Stimulated activated naive CD8-positive, alpha-beta T cell treated with anti-CD3 and anti-CD28 coated beads, Interleukin-15, Interleukin-2, amounts not matched to agents 100 ng/mL and 50 ng/mL, for 24 hours (primary cell): ENCODE measurements around the gene ASTN2.

ENCODE experiments used
- H3K27ac Mint-ChIP-seq: one replicate; pipeline ENCODE4 v1.8.0; 2021; ENCODE audit warnings: mild to moderate bottlenecking, mixed read lengths
- H3K27me3 Mint-ChIP-seq: one replicate; pipeline ENCODE4 v1.8.0; 2021; ENCODE audit warnings: mixed read lengths
- H3K36me3 Mint-ChIP-seq: one replicate; pipeline ENCODE4 v1.8.0; 2021; ENCODE audit warnings: low read depth, mixed read lengths
- H3K4me1 Mint-ChIP-seq: one replicate; pipeline ENCODE4 v1.8.0; 2021; ENCODE audit warnings: low read depth, mixed read lengths
- H3K4me3 Mint-ChIP-seq: one replicate; pipeline ENCODE4 v1.8.0; 2021; ENCODE audit warnings: mild to moderate bottlenecking, mixed read lengths
- H3K9me3 Mint-ChIP-seq: one replicate; pipeline ENCODE4 v1.8.0; 2021; ENCODE audit warnings: mixed read lengths

The ASTN2 gene

GRCh38 chr9:116524778-116525470 lies 889.9 kb downstream of the ASTN2 start:
- Mint-ChIP-seq H3K27me3 (no peaks in the 10 kb centered on the region), H3K36me3 (no peaks in the 10 kb centered on the region), H3K9me3 (peaks cover 32% of the 10 kb centered on the region), H3K27ac (no peak overlapping the region), H3K4me1 (no peaks in the 10 kb centered on the region), H3K4me3 (no peak overlapping the region)

GRCh38 chr9:116520218-116520617 lies 894.6 kb downstream of the ASTN2 start:
- Mint-ChIP-seq H3K36me3 (peaks cover 12% of the 10 kb centered on the region), H3K9me3 (peaks cover 40% of the 10 kb centered on the region), H3K4me3 (no peak overlapping the region), H3K27ac (no peak overlapping the region), H3K4me1 (no peaks in the 10 kb centered on the region), H3K27me3 (no peaks in the 10 kb centered on the region)

- H3K27ac Mint-ChIP-seq, result no peak overlapping the region
Measured at GRCh38 chr9:116516456-116516855, 898.4 kb downstream of the ASTN2 start.

GRCh38 chr9:116515541-116515940 lies 899.3 kb downstream of the ASTN2 start:
- Mint-ChIP-seq H3K27me3 (no peaks in the 10 kb centered on the region), H3K27ac (no peak overlapping the region), H3K4me1 (no peaks in the 10 kb centered on the region), H3K4me3 (no peak overlapping the region), H3K9me3 (peaks cover 44% of the 10 kb centered on the region), H3K36me3 (peaks cover 12% of the 10 kb centered on the region)

More at GRCh38 chr9:116516456-116516855, 898.4 kb downstream of the ASTN2 start:
- Mint-ChIP-seq H3K9me3 (peaks cover 50% of the 10 kb centered on the region), H3K36me3 (peaks cover 12% of the 10 kb centered on the region), H3K4me3 (no peak overlapping the region), H3K27me3 (no peaks in the 10 kb centered on the region), H3K4me1 (no peaks in the 10 kb centered on the region)

- Mint-ChIP-seq H3K27ac (no peak overlapping the region), H3K4me3 (no peak overlapping the region), H3K36me3 (no peaks in the 10 kb centered on the region), H3K4me1 (no peaks in the 10 kb centered on the region), H3K27me3 (no peaks in the 10 kb centered on the region), H3K9me3 (peaks cover 5% of the 10 kb centered on the region)
Measured at GRCh38 chr9:116506685-116507084, 908.2 kb downstream of the ASTN2 start.

GRCh38 chr9:116504893-116505480 lies 909.9 kb downstream of the ASTN2 start:
- H3K4me3 Mint-ChIP-seq, result no peak overlapping the region
- H3K4me1 Mint-ChIP-seq, result no peaks in the 10 kb centered on the region
- no peaks in the 10 kb centered on the region for H3K27me3 Mint-ChIP-seq
- H3K27ac Mint-ChIP-seq, result no peak overlapping the region
- peaks cover 3% of the 10 kb centered on the region for H3K9me3 Mint-ChIP-seq
- H3K36me3 Mint-ChIP-seq, result no peaks in the 10 kb centered on the region

- H3K4me3 Mint-ChIP-seq, result no peak overlapping the region
- H3K27ac Mint-ChIP-seq, result no peak overlapping the region
- peaks cover 3% of the 10 kb centered on the region for H3K9me3 Mint-ChIP-seq
- H3K36me3 Mint-ChIP-seq, result no peaks in the 10 kb centered on the region
- no peaks in the 10 kb centered on the region for H3K27me3 Mint-ChIP-seq
- H3K4me1 Mint-ChIP-seq, result no peaks in the 10 kb centered on the region
Measured at GRCh38 chr9:116504081-116504480, 910.8 kb downstream of the ASTN2 start.

- H3K4me1 Mint-ChIP-seq, result no peaks in the 10 kb centered on the region
- no peak overlapping the region for H3K4me3 Mint-ChIP-seq
- no peaks in the 10 kb centered on the region for H3K27me3 Mint-ChIP-seq
- H3K9me3 Mint-ChIP-seq, result no peaks in the 10 kb centered on the region
- no peak overlapping the region for H3K27ac Mint-ChIP-seq
- no peaks in the 10 kb centered on the region for H3K36me3 Mint-ChIP-seq
Measured at GRCh38 chr9:116502746-116503145, 912.1 kb downstream of the ASTN2 start.

GRCh38 chr9:116501871-116502270 lies 913.0 kb downstream of the ASTN2 start:
- Mint-ChIP-seq H3K36me3 (no peaks in the 10 kb centered on the region), H3K4me3 (no peak overlapping the region), H3K4me1 (no peaks in the 10 kb centered on the region), H3K27ac (peak overlapping the region; percentile 5), H3K27me3 (no peaks in the 10 kb centered on the region), H3K9me3 (no peaks in the 10 kb centered on the region)

GRCh38 chr9:116499986-116500871 lies 914.6 kb downstream of the ASTN2 start:
- Mint-ChIP-seq H3K4me3 (no peak overlapping the region), H3K27ac (no peak overlapping the region), H3K9me3 (no peaks in the 10 kb centered on the region), H3K4me1 (no peaks in the 10 kb centered on the region), H3K27me3 (no peaks in the 10 kb centered on the region), H3K36me3 (no peaks in the 10 kb centered on the region)

- Mint-ChIP-seq H3K27me3 (no peaks in the 10 kb centered on the region), H3K27ac (no peak overlapping the region), H3K4me3 (no peak overlapping the region), H3K9me3 (no peaks in the 10 kb centered on the region), H3K36me3 (no peaks in the 10 kb centered on the region), H3K4me1 (no peaks in the 10 kb centered on the region)
Measured at GRCh38 chr9:116499434-116499833, 915.4 kb downstream of the ASTN2 start.

- H3K4me3 Mint-ChIP-seq, result no peak overlapping the region
- H3K27me3 Mint-ChIP-seq, result no peaks in the 10 kb centered on the region
- no peak overlapping the region for H3K27ac Mint-ChIP-seq
- no peaks in the 10 kb centered on the region for H3K36me3 Mint-ChIP-seq
- no peaks in the 10 kb centered on the region for H3K9me3 Mint-ChIP-seq
- no peaks in the 10 kb centered on the region for H3K4me1 Mint-ChIP-seq
Measured at GRCh38 chr9:116497095-116497890, 917.6 kb downstream of the ASTN2 start.

GRCh38 chr9:116496167-116496566 lies 918.7 kb downstream of the ASTN2 start:
- Mint-ChIP-seq H3K36me3 (no peaks in the 10 kb centered on the region), H3K4me3 (no peak overlapping the region), H3K9me3 (no peaks in the 10 kb centered on the region), H3K4me1 (no peaks in the 10 kb centered on the region), H3K27me3 (no peaks in the 10 kb centered on the region), H3K27ac (no peak overlapping the region)

- Mint-ChIP-seq H3K27me3 (no peaks in the 10 kb centered on the region), H3K9me3 (no peaks in the 10 kb centered on the region), H3K4me3 (no peak overlapping the region), H3K27ac (no peak overlapping the region), H3K36me3 (no peaks in the 10 kb centered on the region), H3K4me1 (no peaks in the 10 kb centered on the region)
Measured at GRCh38 chr9:116495725-116496124, 919.1 kb downstream of the ASTN2 start.
